ENCODE measurements around the gene LPIN3.

DNA sequence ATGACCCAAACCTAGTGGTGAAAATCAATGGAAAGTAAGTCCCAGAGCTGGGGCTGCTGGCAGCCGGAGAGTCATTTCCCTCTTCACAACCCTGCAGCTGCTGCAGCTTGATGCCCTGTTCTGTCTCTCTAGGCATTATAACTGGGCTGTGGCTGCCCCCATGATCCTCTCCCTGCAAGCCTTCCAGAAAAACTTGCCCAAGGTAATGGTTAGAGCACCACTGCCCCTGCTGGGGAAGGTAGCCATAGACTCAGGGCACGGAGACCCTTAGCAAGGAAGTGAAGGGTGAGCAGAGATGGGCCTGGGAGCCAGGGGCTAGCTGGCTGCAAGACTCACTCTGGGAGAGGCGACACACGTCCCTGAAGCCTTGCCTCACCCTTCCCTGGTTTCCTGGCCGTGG lies 12.0 kb downstream of the LPIN3 start:
- TF ChIP-seq, protein P1, sequence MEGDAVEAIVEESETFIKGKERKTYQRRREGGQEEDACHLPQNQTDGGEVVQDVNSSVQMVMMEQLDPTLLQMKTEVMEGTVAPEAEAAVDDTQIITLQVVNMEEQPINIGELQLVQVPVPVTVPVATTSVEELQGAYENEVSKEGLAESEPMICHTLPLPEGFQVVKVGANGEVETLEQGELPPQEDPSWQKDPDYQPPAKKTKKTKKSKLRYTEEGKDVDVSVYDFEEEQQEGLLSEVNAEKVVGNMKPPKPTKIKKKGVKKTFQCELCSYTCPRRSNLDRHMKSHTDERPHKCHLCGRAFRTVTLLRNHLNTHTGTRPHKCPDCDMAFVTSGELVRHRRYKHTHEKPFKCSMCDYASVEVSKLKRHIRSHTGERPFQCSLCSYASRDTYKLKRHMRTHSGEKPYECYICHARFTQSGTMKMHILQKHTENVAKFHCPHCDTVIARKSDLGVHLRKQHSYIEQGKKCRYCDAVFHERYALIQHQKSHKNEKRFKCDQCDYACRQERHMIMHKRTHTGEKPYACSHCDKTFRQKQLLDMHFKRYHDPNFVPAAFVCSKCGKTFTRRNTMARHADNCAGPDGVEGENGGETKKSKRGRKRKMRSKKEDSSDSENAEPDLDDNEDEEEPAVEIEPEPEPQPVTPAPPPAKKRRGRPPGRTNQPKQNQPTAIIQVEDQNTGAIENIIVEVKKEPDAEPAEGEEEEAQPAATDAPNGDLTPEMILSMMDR (IDR thresholded peaks at IDR 0.05): no peak
- TF ChIP-seq POLR2A (IDR thresholded peaks at IDR 0.05; ENCODE audit: low read depth) (no peak), EP300 (IDR thresholded peaks at IDR 0.05) (no peak)
